Measurements from ENCODE around the gene STAT5A. TPM values are rescaled to one million over a fixed set of nuclear protein-coding genes. Genes with fewer than 3 reads are reported as not detected.

Gene STAT5A
- total and polyA plus RNA-seq, 9 of the 15 experiments (the other 6 are each of a cell fraction or from before 2014, with no cell fraction given) = 79.9 to 415 (median 196) TPM

DNA sequence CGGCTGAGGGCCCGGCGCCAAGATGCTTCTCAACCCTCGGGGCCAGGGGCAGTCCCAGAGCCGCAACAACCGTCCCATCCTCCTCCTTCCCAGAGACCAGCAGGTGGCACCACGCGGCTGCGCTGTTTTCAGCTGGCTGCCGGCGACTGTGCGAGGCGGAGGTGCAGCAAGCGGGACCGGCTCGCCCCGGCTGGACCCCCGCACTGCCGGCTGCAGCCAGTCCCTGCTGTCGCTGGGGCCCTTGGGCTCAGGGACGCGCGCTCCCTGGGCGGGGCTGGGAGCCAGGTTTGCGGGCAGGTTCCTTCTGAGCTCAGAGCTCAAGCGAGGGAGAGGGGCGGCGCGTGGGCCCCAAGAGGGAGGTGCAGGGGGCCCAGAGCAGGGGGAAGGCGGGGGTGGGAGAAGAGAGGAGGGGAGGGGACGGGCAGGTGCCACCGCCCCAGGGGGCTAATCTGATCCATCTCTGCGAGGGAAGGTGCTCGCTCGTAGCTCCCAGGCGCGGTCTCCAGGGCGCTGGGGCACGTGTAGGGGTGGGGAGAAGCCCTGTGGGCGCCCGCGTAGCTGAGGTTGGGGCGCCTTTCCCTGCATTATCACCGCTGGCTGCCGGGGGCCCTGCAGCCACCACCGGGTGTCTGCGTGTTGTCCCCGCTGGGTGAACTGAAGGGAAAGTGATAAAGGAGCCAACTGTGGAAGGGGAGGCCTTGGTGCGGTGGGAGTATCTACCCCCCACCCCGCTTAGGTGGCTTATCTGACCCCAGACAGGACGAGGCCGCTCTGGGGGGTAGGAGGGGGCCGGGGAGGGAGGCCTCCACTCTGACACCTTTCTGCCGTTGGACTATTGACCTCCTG lies 24.2 kb downstream of the STAT5A start (continued):
- TF ChIP-seq, protein P1, sequence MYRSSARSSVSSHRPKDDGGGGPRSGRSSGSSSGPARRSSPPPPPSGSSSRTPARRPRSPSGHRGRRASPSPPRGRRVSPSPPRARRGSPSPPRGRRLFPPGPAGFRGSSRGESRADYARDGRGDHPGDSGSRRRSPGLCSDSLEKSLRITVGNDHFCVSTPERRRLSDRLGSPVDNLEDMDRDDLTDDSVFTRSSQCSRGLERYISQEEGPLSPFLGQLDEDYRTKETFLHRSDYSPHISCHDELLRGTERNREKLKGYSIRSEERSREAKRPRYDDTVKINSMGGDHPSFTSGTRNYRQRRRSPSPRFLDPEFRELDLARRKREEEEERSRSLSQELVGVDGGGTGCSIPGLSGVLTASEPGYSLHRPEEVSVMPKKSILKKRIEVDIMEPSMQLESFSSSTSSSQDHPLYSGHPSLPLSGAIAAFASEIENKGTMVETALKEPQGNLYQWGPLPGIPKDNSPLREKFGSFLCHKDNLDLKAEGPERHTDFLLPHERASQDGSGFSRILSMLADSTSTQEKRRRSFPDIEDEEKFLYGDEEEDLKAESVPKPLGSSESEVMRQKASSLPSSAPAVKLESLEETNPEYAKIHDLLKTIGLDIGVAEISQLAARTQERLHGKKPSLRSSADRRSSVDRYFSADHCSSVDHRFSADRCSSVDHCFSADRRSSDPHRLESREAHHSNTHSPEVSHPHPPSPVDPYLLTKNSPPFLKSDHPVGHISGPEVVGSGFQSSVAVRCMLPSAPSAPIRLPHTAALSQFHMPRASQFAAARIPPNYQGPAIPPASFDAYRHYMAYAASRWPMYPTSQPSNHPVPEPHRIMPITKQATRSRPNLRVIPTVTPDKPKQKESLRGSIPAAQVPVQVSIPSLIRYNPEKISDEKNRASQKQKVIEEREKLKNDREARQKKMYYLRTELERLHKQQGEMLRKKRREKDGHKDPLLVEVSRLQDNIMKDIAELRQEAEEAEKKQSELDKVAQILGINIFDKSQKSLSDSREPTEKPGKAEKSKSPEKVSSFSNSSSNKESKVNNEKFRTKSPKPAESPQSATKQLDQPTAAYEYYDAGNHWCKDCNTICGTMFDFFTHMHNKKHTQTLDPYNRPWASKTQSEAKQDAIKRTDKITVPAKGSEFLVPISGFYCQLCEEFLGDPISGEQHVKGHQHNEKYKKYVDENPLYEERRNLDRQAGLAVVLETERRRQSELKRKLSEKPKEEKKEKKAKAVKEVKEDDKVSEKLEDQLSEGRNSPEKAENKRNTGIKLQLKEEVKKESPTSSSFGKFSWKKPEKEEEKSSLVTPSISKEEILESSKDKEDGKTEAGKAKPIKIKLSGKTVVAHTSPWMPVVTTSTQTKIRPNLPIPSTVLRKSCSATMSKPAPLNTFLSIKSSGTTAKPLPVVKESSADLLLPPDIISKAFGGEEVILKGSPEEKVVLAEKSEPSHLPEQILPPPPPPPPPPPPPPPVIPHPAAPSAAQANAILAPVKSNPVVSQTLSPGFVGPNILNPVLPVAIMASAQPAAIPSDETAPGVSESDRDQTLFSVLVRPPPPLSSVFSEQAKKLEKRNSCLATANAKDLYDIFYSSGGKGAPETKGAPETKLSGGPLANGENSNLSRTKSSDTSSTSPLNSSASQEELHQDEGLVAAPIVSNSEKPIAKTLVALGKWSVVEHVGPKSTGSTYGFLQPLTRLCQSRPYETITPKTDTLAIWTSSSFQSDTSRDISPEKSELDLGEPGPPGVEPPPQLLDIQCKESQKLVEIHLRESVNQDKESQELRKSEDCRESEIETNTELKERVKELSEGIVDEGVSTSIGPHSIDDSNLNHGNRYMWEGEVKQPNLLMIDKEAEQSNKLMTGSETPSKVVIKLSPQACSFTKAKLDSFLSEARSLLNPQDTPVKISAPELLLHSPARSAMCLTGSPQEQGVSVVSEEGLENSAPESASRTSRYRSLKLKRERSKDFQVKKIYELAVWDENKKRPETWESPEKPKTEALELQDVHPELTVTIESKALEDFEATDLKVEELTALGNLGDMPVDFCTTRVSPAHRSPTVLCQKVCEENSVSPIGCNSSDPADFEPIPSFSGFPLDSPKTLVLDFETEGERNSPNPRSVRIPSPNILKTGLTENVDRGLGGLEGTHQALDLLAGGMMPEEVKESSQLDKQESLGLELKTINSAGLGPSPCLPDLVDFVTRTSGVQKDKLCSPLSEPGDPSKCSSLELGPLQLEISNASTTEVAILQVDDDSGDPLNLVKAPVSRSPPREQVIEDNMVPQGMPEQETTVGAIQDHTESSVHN (IDR thresholded peaks at IDR 0.05; ENCODE audit: borderline replicate concordance in 1 of 2, low read depth in 1 of 2) = peak in 1 of 2 experiments; percentile 18; a peak in 1 of 4 replicates
- TF ChIP-seq, protein P2, sequence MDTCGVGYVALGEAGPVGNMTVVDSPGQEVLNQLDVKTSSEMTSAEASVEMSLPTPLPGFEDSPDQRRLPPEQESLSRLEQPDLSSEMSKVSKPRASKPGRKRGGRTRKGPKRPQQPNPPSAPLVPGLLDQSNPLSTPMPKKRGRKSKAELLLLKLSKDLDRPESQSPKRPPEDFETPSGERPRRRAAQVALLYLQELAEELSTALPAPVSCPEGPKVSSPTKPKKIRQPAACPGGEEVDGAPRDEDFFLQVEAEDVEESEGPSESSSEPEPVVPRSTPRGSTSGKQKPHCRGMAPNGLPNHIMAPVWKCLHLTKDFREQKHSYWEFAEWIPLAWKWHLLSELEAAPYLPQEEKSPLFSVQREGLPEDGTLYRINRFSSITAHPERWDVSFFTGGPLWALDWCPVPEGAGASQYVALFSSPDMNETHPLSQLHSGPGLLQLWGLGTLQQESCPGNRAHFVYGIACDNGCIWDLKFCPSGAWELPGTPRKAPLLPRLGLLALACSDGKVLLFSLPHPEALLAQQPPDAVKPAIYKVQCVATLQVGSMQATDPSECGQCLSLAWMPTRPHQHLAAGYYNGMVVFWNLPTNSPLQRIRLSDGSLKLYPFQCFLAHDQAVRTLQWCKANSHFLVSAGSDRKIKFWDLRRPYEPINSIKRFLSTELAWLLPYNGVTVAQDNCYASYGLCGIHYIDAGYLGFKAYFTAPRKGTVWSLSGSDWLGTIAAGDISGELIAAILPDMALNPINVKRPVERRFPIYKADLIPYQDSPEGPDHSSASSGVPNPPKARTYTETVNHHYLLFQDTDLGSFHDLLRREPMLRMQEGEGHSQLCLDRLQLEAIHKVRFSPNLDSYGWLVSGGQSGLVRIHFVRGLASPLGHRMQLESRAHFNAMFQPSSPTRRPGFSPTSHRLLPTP (IDR thresholded peaks at IDR 0.05; ENCODE audit: borderline replicate concordance, extremely low read depth, insufficient read length) = no peak
- TF ChIP-seq ATF7 (IDR thresholded peaks at IDR 0.05) (no peak; the same call in 1 of the 2 replicates), CBX2 (IDR thresholded peaks at IDR 0.05; ENCODE audit: insufficient read depth, low read length, poor library complexity, severe bottlenecking) (no peak), PRMT5 (CRISPR knock-in tag; IDR thresholded peaks at IDR 0.05) (no peak), PRPF4 (IDR thresholded peaks at IDR 0.05; ENCODE audit: insufficient read depth, low read depth, low read length, poor library complexity, severe bottlenecking) (no peak), PTRF (tag; IDR thresholded peaks at IDR 0.05) (no peak)
- TF ChIP-seq, protein P3, sequence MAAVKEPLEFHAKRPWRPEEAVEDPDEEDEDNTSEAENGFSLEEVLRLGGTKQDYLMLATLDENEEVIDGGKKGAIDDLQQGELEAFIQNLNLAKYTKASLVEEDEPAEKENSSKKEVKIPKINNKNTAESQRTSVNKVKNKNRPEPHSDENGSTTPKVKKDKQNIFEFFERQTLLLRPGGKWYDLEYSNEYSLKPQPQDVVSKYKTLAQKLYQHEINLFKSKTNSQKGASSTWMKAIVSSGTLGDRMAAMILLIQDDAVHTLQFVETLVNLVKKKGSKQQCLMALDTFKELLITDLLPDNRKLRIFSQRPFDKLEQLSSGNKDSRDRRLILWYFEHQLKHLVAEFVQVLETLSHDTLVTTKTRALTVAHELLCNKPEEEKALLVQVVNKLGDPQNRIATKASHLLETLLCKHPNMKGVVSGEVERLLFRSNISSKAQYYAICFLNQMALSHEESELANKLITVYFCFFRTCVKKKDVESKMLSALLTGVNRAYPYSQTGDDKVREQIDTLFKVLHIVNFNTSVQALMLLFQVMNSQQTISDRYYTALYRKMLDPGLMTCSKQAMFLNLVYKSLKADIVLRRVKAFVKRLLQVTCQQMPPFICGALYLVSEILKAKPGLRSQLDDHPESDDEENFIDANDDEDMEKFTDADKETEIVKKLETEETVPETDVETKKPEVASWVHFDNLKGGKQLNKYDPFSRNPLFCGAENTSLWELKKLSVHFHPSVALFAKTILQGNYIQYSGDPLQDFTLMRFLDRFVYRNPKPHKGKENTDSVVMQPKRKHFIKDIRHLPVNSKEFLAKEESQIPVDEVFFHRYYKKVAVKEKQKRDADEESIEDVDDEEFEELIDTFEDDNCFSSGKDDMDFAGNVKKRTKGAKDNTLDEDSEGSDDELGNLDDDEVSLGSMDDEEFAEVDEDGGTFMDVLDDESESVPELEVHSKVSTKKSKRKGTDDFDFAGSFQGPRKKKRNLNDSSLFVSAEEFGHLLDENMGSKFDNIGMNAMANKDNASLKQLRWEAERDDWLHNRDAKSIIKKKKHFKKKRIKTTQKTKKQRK (IDR thresholded peaks at IDR 0.05; ENCODE audit: borderline replicate concordance, low read depth, low read length) = no peak
- TF ChIP-seq, protein P4, sequence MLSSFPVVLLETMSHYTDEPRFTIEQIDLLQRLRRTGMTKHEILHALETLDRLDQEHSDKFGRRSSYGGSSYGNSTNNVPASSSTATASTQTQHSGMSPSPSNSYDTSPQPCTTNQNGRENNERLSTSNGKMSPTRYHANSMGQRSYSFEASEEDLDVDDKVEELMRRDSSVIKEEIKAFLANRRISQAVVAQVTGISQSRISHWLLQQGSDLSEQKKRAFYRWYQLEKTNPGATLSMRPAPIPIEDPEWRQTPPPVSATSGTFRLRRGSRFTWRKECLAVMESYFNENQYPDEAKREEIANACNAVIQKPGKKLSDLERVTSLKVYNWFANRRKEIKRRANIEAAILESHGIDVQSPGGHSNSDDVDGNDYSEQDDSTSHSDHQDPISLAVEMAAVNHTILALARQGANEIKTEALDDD (IDR thresholded peaks at IDR 0.05) = peak; percentile 60; the same call in 1 of the 2 replicates

Measured in K562 (cell line).